ENCODE results near the gene CASD1.

DNA sequence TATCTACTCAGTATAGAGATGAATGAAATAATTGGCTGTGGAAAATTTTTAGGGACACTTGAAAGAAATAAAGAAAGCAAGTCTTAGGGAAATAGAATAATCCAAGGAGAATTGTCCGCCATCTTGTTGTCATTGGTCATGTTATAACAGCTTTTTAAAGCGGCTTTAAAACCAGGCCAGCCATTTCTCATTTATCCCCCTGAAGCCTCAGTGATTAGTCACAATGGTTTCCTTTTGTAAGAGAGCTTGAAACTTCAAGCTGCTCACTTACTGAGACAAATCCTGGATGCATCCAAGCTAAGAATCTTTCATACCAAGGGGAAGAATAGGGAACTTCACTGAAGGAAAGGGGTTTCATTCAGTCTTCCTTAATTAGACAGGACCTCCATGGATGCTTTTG is 78.5 kb downstream of the CASD1 start:
- no peak for TF ChIP-seq POLR2A (IDR thresholded peaks at IDR 0.05)
- TF ChIP-seq, protein P1, sequence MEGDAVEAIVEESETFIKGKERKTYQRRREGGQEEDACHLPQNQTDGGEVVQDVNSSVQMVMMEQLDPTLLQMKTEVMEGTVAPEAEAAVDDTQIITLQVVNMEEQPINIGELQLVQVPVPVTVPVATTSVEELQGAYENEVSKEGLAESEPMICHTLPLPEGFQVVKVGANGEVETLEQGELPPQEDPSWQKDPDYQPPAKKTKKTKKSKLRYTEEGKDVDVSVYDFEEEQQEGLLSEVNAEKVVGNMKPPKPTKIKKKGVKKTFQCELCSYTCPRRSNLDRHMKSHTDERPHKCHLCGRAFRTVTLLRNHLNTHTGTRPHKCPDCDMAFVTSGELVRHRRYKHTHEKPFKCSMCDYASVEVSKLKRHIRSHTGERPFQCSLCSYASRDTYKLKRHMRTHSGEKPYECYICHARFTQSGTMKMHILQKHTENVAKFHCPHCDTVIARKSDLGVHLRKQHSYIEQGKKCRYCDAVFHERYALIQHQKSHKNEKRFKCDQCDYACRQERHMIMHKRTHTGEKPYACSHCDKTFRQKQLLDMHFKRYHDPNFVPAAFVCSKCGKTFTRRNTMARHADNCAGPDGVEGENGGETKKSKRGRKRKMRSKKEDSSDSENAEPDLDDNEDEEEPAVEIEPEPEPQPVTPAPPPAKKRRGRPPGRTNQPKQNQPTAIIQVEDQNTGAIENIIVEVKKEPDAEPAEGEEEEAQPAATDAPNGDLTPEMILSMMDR (IDR thresholded peaks at IDR 0.05), result no peak

Data from transverse colon (tissue), 3 donors.